Keratinocyte (primary cell): ENCODE results near the gene TMPRSS12. TPM values are rescaled to one million over a fixed set of nuclear protein-coding genes. Genes with fewer than 3 reads are reported as not detected.

Experiments
- DNase-seq: peaks from one replicate; pipeline ENCODE4 v3.0.0-alpha.2; 2011; ENCODE audit warnings: low read depth, missing footprints, low spot score
- FAIRE-seq: peaks from 2 replicates; lab custom pipeline; 2011; peaks lifted over from hg19 to GRCh38; lab: Jason Lieb, UNC
- H2AFZ ChIP-seq: 2 replicates; pipeline ENCODE4 v1.6.0; 2012; ENCODE audit warnings: low read length, control low read depth, inconsistent platforms; ENCODE audit not compliant: control insufficient read depth
- H3K27ac ChIP-seq: 2 replicates; pipeline ENCODE4 v1.5.1; 2011; ENCODE audit warnings: low read length; ENCODE audit not compliant: control insufficient read depth, insufficient read depth
- H3K27me3 ChIP-seq: 3 replicates; pipeline ENCODE4 v1.6.0; 2011; ENCODE audit warnings: low read length; ENCODE audit not compliant: control insufficient read depth, insufficient read depth; ENCODE audit errors: extremely low read depth
- H3K36me3 ChIP-seq, 2 experiments: 2 replicates in 1 of 2; 3 replicates in 1 of 2; pipeline ENCODE4 v1.5.1; 2011; ENCODE audit warnings: low read length in 2 of 2, mild to moderate bottlenecking in 1 of 2; ENCODE audit not compliant: control insufficient read depth in 2 of 2, insufficient read depth in 2 of 2; ENCODE audit errors: extremely low read depth in 1 of 2
- H3K4me1 ChIP-seq: 3 replicates; pipeline ENCODE4 v1.5.1; 2011; ENCODE audit warnings: low read length; ENCODE audit not compliant: control insufficient read depth, insufficient read depth; ENCODE audit errors: extremely low read depth
- H3K4me2 ChIP-seq: 3 replicates; pipeline ENCODE4 v1.6.0; 2011; ENCODE audit warnings: low read depth, low read length; ENCODE audit not compliant: control insufficient read depth, insufficient read depth; ENCODE audit errors: extremely low read depth
- H3K4me3 ChIP-seq, 3 experiments: fragments of 200-600 bp in 1 of 3; sonication (generic) in 1 of 3; 2 replicates in 2 of 3; 3 replicates in 1 of 3; pipeline ENCODE4 v1.5.1; 2011 to 2016; ENCODE audit warnings: low read length in 3 of 3, mild to moderate bottlenecking in 3 of 3, control low read depth in 2 of 3, inconsistent platforms in 1 of 3, low read depth in 1 of 3, mixed read lengths in 1 of 3, mixed run types in 1 of 3, moderate library complexity in 1 of 3; ENCODE audit not compliant: control insufficient read depth in 2 of 3, insufficient read depth in 2 of 3; ENCODE audit errors: extremely low read depth in 1 of 3
- H3K79me2 ChIP-seq: 2 replicates; pipeline ENCODE4 v1.6.0; 2012; ENCODE audit warnings: low read length; ENCODE audit not compliant: control insufficient read depth, insufficient read depth
- H3K9ac ChIP-seq: 3 replicates; pipeline ENCODE4 v1.6.0; 2011; ENCODE audit warnings: low read length; ENCODE audit not compliant: control insufficient read depth, insufficient read depth; ENCODE audit errors: extremely low read depth
- H3K9me1 ChIP-seq: 3 replicates; pipeline ENCODE4 v1.6.0; 2011; ENCODE audit warnings: low read length; ENCODE audit not compliant: control insufficient read depth, insufficient read depth; ENCODE audit errors: extremely low read depth
- H3K9me3 ChIP-seq: 2 replicates; pipeline ENCODE4 v1.5.1; 2012; ENCODE audit warnings: low read depth, low read length; ENCODE audit not compliant: control insufficient read depth
- H4K20me1 ChIP-seq: 3 replicates; pipeline ENCODE4 v1.6.0; 2011; ENCODE audit warnings: low read length; ENCODE audit not compliant: control insufficient read depth, insufficient read depth; ENCODE audit errors: extremely low read depth
- CTCF ChIP-seq, 3 experiments: IDR thresholded peaks in 1 of 3; conservative IDR thresholded peaks in 1 of 3; optimal IDR thresholded peaks in 1 of 3; 2 replicates in 2 of 3; 3 replicates in 1 of 3; pipeline versions ENCODE3 to v1.5.1; 2011; ENCODE audit warnings: low read length in 3 of 3, mild to moderate bottlenecking in 3 of 3, moderate library complexity in 2 of 3, control low read depth in 1 of 3, inconsistent platforms in 1 of 3; ENCODE audit not compliant: insufficient read depth in 2 of 3; ENCODE audit errors: extremely low read depth in 1 of 3
- EZH2 ChIP-seq: IDR thresholded peaks from one replicate; pipeline ENCODE4 v1.6.1; 2012; ENCODE audit warnings: inconsistent platforms, mild to moderate bottlenecking, low read length, moderate library complexity
- dilution Hi-C: fragments of 300-500 bp; cut with MboI; formaldehyde crosslinking; loops from one replicate; pipeline ENCODE4 v1.7.0; 2020; ENCODE audit warnings: low sequenced_read_pairs; ENCODE audit not compliant: extremely low pct_ligation_motif_present
- polyA minus RNA-seq, 3 experiments: library from RNA; depleted of rRNA, polyadenylated mRNA; stranded (reverse); fragments of >200 nt; gene quantifications; 1 replicate in 1 of 3; 2 replicates in 1 of 3; 3 replicates in 1 of 3; pipeline ENCODE4 v1.2.3, GENCODE V29; 2011
- polyA plus RNA-seq, 5 experiments: library from polyadenylated mRNA; depleted of rRNA in 3 of 5; stranded (reverse) in 3 of 5; stranded (forward) in 1 of 5; unstranded in 1 of 5; fragments of >200 nt; gene quantifications; 1 replicate in 1 of 5; 2 replicates in 3 of 5; 3 replicates in 1 of 5; pipeline versions ENCODE4 v1.2.1 to v1.2.3, GENCODE V29; 2011 to 2012; ENCODE audit warnings: missing spikeins in 2 of 5, low read depth in 1 of 5, low replicate concordance in 1 of 5

The TMPRSS12 gene
- polyA plus RNA-seq (not detected in 3 replicates), polyA minus RNA-seq (not detected in 3 replicates)
- not detected for polyA plus RNA-seq (2011; ENCODE audit: low read depth)
- polyA plus RNA-seq (2011; cell fraction: cytosol; rRNA removed): not detected in 2 replicates
- polyA plus RNA-seq (2011; cell fraction: nucleus; rRNA removed): not detected in 2 replicates
- not detected in 2 replicates for polyA plus RNA-seq (2012; ENCODE audit: low replicate concordance)
- polyA minus RNA-seq (2011; cell fraction: cytosol; rRNA and poly(A)+ RNA removed): not detected
- not detected in 2 replicates for polyA minus RNA-seq (2011; cell fraction: nucleus; rRNA and poly(A)+ RNA removed)

GRCh38 chr12:50842637-50843493 lies at the start of gene TMPRSS12:
TSS of gene TMPRSS12 (plus strand) at chr12:50842926. CDS start at chr12:50842965, 39 bp downstream.
- Histone ChIP-seq H3K27me3 (no peaks in the 10 kb centered on the region), H3K4me2 (peak within 1 kb of the TSS; percentile 88), H3K36me3 (no peaks in the 10 kb centered on the region), H3K9me1 (no peaks in the 10 kb centered on the region), H3K27ac (no peak within 1 kb of the TSS), H2AFZ (peak within 1 kb of the TSS; percentile 95), H3K9ac (peak within 1 kb of the TSS; percentile 60), H3K9me3 (peaks cover 2% of the 10 kb centered on the region), H3K4me1 (peaks cover 9% of the 10 kb centered on the region), H3K4me3 (peak within 1 kb of the TSS; percentile 35 to 67 (median 41)), H4K20me1 (no peaks in the 10 kb centered on the region), H3K79me2 (no peaks in the 10 kb centered on the region)
- TF ChIP-seq EZH2 (no peak), CTCF (optimal IDR thresholded peaks at IDR 0.05 in 1 of 3, IDR thresholded peaks at IDR 0.05 in 1 of 3, conservative IDR thresholded peaks at IDR 0.05 in 1 of 3; ENCODE audit: extremely low read depth in 1 of 3, insufficient read depth in 2 of 3, low read length in 3 of 3) (peak; percentile 20 to 47 (median 34))
- dilution Hi-C loops: no loop called here
- DNase-seq (no peak), FAIRE-seq (no peak)

GRCh38 chr12:50799908-50800307 lies 42.8 kb upstream of the TMPRSS12 start:
- Histone ChIP-seq H3K9ac (no peak overlapping the region), H3K4me1 (no peaks in the 10 kb centered on the region), H3K4me3 (no peak overlapping the region), H3K79me2 (peaks cover 2% of the 10 kb centered on the region), H3K27me3 (no peaks in the 10 kb centered on the region), H3K36me3 (peaks cover 6 to 10% of the 10 kb centered on the region in 2 experiments), H3K9me3 (peaks cover 2% of the 10 kb centered on the region), H3K27ac (no peak overlapping the region), H3K4me2 (no peak overlapping the region), H4K20me1 (no peaks in the 10 kb centered on the region), H3K9me1 (peaks cover 3% of the 10 kb centered on the region), H2AFZ (no peak overlapping the region)
- dilution Hi-C loops: no loop called here
- FAIRE-seq (no peak), DNase-seq (no peak)
- TF ChIP-seq CTCF (optimal IDR thresholded peaks at IDR 0.05 in 1 of 3, IDR thresholded peaks at IDR 0.05 in 1 of 3, conservative IDR thresholded peaks at IDR 0.05 in 1 of 3; ENCODE audit: extremely low read depth in 1 of 3, insufficient read depth in 2 of 3, low read length in 3 of 3): no peak
- no peak for TF ChIP-seq EZH2
